Astrocyte (in vitro differentiated cells and primary cell): ENCODE results near the gene CTNND2.

ENCODE experiments used
- CTCF ChIP-seq: IDR thresholded peaks from 2 replicates; pipeline ENCODE4 v1.5.1; 2011; ENCODE audit warnings: low read depth, mild to moderate bottlenecking, inconsistent platforms, low read length, moderate library complexity; ENCODE audit not compliant: insufficient read depth
- EZH2 ChIP-seq: IDR thresholded peaks from 2 replicates; pipeline ENCODE4 v1.6.1; 2012; ENCODE audit warnings: mild to moderate bottlenecking, low read length, inconsistent platforms; ENCODE audit not compliant: insufficient read depth

GRCh38 chr5:10994091-10994986 is 909.9 kb downstream of the CTNND2 start:
- TF ChIP-seq CTCF (no peak), EZH2 (no peak)
